AG09309 (cell line): ENCODE data around the gene ABHD6.
"Not testable (repeated sequence)": the region's sequence is repeated elsewhere in the genome, so short reads cannot be mapped to it uniquely, and the experiment has no call there.

Source experiments
- DNase-seq: peaks from one replicate; pipeline ENCODE4 v3.0.0-alpha.2; 2010; ENCODE audit warnings: low read depth
- H3K4me3 ChIP-seq: 2 replicates; pipeline ENCODE4 v1.5.1; 2011; ENCODE audit warnings: mild to moderate bottlenecking, low read depth, low read length, moderate library complexity; ENCODE audit not compliant: control insufficient read depth
- CTCF ChIP-seq: IDR thresholded peaks from 2 replicates; pipeline ENCODE4 v1.5.1; 2011; ENCODE audit warnings: mild to moderate bottlenecking, low read depth, low read length, inconsistent platforms; ENCODE audit not compliant: insufficient read depth, control insufficient read depth; ENCODE audit errors: missing control alignments

ABHD6 gene

GRCh38 chr3:58260261-58260731, 22.7 kb downstream of the ABHD6 start:
- peak; percentile 37 for DNase-seq
- no peak overlapping the region for H3K4me3 ChIP-seq
- TF ChIP-seq CTCF: no peak

- no peak overlapping the region for H3K4me3 ChIP-seq
- DNase-seq: no peak
- TF ChIP-seq CTCF: no peak
Measured at GRCh38 chr3:58260733-58261132, 23.1 kb downstream of the ABHD6 start.

GRCh38 chr3:58261954-58262666, 24.5 kb downstream of the ABHD6 start:
- no peak overlapping the region for H3K4me3 ChIP-seq
- TF ChIP-seq CTCF: no peak
- no peak for DNase-seq

GRCh38 chr3:58266577-58266976, 29.0 kb downstream of the ABHD6 start:
- no peak for TF ChIP-seq CTCF
- no peak overlapping the region for H3K4me3 ChIP-seq
- DNase-seq: no peak

- not testable (repeated sequence) for H3K4me3 ChIP-seq, DNase-seq
Measured at GRCh38 chr3:58267543-58267942, 30.0 kb downstream of the ABHD6 start.

GRCh38 chr3:58269356-58269755, 31.8 kb downstream of the ABHD6 start:
- TF ChIP-seq CTCF: no peak
- H3K4me3 ChIP-seq: no peak overlapping the region
- DNase-seq: no peak

GRCh38 chr3:58270485-58270884, 32.9 kb downstream of the ABHD6 start:
- no peak overlapping the region for H3K4me3 ChIP-seq
- no peak for TF ChIP-seq CTCF
- no peak for DNase-seq
